ENCODE data around the gene GSTM5.
"Not testable (repeated sequence)": the region's sequence is repeated elsewhere in the genome, so short reads cannot be mapped to it uniquely, and the experiment has no call there.

The GSTM5 gene

GRCh38 chr1:109732390-109732881, 20.4 kb downstream of the GSTM5 start:
- no peak for FAIRE-seq

GRCh38 chr1:109733236-109733870, 21.3 kb downstream of the GSTM5 start:
- no peak for FAIRE-seq

- FAIRE-seq, result no peak
Measured at GRCh38 chr1:109739738-109740614, 27.9 kb downstream of the GSTM5 start.

DNA sequence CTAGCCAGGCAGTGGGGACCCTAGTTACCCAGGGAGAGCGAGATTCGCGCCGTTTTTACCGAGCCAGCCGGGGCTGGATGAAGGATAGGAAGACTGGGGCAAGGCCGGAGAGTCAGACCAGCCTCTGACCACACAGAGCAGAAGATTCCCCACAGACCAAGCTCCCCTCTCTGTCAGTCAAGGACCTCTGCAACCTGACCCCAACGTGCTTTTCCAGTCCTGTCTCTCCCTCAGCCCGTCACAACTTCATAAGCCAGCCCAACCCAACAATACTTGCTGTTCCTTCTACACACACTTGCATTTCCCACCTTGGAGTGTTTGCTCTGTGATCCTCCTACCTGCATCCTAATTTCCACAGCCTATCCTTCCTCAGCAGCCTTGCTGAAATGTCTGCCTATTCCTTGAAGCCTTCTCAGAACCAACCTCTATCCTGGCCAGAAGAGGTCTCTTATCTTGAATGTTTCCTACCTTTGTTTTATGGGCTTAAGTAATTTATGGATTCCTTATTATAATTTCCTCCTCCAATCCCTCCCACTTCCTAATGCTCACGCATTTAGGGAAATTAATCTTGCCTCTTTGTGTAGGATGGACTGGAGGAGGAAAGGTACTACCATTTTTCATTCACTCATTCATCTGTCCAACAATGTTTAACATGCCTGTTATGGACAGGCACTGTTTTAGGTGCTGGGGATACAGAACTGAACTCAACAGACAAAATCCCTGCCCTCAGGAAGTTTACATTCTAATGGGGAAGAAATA, 28.7 kb downstream of the GSTM5 start, which contains the start of gene GSTM3:
TSS of gene GSTM3 (minus strand) at position 424 of the 759 bp plus-strand sequence. CDS start 751 bp downstream, outside the sequence.
- no peak for FAIRE-seq

- FAIRE-seq, result not testable (repeated sequence)
Measured at GRCh38 chr1:109748311-109748710, 36.3 kb downstream of the GSTM5 start.

DNA sequence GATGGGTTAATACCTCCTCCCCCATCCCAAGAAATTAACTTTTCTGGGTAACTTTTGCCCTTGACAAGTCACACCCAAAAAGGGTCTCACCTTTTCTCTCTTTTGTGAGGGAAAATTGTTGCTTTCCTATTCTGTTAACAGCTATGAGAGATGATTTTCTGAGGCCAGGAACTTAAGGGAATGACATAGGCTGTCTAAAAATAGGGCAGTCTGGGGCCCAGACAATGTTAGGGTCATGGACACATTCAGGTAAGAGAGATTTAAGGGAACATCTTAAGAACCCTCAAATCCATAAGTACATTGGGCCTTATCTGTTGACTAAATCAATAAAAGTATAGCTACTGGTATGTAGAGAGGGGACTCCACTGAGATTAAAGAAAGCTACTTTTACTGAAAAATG, 37.2 kb downstream of the GSTM5 start:
- no peak for FAIRE-seq

DNA sequence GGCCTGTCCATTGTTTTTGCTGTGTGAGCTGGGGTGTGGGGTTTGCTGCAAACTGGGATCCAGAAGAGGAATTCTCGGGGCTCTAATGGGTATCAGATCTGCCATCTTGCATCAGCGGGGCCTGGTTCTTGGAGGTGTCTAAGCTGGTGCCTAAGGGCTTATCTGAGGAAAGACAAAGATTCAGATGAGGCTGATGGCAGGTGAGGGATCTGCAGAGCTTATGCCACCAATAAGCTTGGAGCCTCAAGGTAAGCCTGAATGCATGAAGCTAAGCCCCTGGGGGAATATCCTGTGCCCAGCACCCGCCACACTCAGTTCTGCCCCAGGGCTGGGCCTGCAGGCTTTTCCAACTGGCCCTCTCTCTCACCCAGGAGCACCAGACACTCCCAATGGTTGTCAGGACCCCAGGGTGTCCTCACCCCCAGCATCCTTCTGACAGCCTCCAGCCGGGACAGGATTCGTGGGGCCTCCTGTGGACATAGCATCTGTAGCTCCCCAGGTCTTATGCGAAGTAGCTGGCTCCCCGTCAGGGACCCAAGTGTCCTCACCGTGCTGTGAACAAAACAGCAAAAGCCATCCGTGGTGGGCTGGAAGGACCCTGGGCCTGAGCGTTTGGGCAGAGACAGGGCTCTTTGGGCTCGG, 38.3 kb downstream of the GSTM5 start:
- no peak for FAIRE-seq

DNA sequence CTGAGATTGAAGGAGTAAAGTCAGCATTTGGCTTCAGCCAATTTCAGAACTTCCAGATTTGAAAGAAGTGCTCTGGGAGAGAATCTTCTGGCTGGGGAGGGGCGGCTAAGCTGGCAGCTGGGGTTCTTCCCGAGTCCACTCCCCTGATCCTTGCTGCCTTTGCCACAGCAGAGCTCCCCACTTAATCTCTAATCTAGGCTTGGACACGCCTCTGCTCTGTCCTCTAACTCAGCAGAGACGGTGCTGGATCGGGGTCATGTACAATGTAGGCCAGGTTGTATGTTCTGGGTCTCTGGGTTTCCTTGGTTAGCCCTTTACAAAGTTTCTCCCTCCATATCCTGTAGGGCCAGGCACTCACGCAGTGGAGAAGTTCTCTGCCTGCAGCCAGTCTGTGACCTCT, 38.9 kb downstream of the GSTM5 start:
- no peak for FAIRE-seq

GRCh38 chr1:109751531-109752260, 39.6 kb downstream of the GSTM5 start:
- no peak for FAIRE-seq

DNA sequence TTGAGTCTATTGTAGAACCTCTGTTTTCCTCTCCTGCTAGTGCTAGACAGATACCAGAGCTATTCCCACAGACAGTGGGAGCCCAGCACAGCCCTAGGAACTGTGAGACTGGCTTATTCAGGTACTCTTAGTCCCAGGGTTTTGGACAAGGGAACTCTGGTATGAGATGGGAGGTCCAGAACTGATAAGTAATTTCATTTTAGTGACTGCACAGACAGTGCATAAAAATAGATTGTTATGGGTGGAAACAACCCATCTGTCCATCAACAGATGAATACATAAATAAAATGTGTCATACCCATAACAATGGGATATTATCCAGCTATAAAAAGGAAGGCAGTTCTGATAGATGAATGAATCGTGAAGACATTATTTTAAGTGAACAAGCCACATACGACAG, 42.7 kb downstream of the GSTM5 start:
- no peak for FAIRE-seq

DNA sequence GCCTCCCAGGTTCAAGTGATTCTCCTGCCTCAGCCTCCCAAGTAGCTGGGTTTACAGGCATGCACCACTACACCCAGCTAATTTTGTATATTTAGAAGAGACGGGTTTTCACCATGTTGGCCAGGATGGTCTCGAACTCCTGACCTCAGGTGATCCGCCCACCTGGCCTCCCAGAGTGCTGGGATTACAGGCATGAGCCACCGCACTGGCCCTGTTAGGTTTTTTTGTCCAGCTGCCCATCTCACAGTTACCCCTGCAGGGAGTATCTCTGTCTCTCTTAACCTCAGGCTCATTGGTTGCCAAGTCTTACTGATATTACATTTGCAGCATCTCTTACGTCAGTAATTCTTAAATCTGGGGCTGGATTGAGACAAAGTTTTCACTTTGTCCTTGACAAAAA, 44.3 kb downstream of the GSTM5 start:
- FAIRE-seq, result not testable (repeated sequence)

GRCh38 chr1:109756848-109757521, 44.9 kb downstream of the GSTM5 start:
- no peak for FAIRE-seq

DNA sequence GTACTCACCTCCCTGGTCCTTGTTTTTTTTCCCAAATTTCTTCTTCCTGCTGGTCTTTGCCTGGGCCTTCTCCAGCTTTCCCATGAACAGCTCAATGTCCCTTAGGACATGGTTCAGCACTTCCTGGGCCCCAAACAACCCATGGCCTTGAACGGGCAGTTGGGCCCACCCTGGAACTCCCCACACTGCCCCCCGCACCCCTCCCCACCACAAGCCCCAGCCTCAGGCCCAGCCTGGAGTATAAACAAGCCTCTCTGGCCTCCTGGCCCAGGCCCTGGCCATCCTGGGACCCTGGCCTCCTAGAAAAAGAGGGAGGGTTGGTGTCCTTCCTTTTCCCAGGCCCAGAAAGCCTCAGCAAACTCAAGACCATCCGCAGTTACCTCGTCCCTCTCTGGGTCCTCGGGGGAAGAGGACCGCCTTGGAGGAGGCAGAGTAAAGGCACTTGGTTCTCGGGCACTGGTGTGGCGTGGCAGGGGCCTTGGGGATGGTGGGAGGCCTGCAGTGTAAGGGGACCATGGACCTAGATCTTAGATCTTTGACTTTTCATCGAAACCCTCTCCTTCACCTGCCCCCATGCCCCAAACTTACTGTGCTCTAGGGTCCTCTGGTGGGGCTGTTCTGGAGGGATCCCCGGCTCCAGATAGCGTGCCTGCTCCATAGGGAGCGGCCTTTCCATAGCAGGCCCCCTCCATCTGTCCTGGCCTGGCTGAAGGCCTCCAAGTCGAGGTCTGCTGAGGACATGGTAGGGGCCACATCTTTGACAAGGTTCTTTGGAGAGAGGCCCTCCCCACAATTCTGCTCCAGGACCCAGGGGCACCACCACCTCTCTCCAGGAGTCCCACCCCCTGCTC, 46.1 kb downstream of the GSTM5 start:
- no peak for FAIRE-seq

DNA sequence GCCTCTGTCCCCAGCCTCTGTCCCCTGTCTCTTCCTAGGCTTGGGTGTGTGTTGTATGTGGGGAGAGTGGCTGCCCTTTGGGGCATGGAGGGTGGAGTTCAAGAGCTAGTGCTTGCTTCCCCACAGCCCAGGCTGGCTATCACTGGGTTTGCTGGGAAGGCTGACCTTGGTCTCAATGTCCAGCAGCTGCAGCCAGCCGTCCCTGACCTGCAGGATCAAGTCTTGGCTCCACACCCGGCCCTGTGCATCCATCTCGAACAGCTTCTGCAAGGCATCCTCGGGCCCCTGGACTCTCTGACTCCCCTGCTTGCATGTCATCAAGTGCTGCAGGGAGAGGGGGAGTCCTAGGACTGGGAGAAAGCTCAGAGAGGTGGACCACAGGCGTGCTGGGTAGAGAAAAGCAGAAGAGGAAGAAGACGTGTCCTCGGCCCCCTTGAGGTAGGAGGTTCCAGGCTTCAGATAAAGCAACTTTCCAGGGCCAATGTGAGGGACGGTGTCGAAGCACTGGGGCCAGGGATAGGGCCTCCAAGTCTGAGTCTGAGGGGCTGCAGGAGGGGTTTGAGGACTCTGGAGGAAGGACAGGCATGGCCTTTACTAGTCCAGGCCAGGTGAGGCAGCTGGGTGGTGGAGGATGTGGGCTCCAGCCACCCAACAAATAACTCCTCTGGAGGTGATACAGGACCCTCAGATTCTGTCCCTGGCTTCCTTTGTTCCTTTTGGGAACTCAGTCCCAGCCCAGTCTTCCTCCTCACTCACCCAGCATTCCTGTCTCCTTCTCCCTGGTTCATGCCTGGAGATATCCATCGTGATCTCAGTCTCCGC, 47.7 kb downstream of the GSTM5 start:
- FAIRE-seq, result no peak

DNA sequence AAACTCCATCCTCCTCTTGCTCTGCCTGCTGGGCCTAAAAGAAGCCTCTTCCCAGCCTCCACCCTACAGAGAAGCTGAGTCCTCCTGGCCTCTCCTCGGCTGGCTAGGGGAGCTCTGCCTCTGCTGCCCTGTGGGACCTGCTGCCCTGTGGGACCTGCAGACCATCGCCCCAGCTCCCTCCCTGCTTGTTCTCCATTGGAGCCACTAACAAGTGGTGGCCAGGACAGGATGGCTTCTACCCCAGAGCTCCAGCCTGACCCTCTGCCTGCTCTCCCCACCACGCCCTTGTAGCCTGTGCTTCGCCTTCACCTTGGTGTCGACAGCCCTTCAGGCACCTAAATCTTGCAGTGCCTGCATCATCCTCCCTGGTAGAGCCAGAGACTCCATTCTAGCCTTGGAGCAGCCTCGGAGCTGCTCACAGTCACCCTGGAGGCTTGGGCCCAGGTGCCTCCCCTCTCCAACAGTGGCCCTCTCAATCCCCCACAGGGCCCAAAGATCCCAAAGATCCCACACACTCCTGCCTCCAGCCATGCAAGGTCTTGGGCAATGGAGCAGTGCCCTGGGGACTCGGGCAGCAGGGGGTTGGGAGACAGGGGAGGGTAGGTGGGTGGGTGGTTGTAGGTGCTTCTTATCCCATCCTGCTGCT, 48.7 kb downstream of the GSTM5 start:
- no peak for FAIRE-seq

DNA sequence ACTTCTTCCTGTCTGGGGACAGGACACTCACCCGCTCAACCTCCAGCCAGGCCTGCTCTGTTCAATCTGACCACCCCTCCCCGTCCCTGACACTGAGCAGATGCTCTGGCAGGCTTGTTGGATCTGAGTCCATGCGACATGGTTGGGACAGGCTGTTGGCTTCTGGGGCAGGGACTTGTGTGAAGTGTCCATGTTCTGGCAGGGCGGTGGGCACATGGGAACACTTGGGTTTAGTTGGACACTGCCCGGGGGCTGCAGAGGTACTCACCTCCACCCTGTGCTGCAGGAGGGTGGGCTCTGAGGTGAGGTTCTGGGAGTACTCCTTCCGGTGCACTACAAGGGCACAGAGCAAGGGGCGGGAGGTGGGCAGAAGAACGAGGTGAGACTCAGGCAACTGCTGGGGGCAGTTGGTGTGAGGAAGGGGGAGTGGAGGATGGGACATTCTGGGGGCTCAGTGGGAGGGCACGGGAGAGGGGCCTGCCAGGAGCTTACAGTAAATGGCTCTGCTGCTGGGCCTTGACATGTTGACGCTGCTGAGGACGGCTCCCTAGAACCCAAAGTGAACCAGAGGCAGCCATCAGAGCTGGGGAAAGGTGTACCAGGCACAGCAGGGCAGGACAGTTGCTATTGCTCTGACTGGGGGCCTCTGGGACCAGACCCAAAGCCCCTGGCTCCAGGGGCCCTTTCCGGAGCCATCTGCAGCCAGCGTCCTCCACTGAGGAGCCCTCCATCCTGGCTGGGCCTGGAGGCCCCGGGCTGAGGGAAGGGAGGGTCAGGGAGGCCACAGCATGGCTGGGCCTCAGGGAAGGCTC, 49.4 kb downstream of the GSTM5 start:
- FAIRE-seq, result no peak

DNA sequence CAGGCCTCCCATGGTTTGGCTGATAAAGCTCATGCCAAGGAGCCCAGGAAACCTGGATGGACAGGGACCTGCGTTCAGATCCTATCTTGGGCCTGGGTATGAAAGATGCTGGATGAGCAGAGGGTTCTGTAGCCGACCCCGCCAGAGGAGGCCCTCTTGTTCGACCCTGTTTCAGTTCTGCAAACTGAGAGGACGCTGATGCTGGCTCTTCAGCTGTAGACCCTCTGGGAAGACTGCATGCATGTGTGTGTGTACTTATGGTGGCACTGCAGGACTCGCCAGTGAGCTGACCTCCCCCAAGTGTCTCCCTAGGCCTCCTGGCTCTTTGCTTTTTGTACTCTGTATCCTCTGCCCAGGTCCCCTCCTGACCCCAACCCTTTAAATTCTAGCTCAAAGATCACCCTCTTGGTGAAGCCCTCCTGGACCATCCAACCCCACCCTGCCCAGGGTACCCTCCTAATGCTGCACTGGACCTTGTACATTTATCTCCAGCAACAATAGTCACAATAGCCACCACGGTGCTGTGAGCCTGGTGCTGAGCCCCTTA, 50.1 kb downstream of the GSTM5 start:
- no peak for FAIRE-seq
